SK-N-SH (cell line): Measurements from ENCODE around the gene MAML3.

Experiments
- CTCF ChIP-seq: fragments of 200-600 bp; sonication (generic); IDR thresholded peaks from 2 replicates; pipeline ENCODE4 v1.6.1; 2017; ENCODE audit warnings: antibody characterized with exemption, mild to moderate bottlenecking, moderate library complexity
- EP300 ChIP-seq, 2 experiments: IDR thresholded peaks; 2 replicates each; pipeline versions ENCODE4 v1.4.0 to v1.6.1; 2012; ENCODE audit warnings: borderline replicate concordance in 1 of 2, low read depth in 1 of 2, low read length in 1 of 2
- MXI1 ChIP-seq: IDR thresholded peaks from 2 replicates; pipeline ENCODE4 v1.6.1; 2012; ENCODE audit warnings: mild to moderate bottlenecking, low read depth, low read length, improper control_type of control experiment
- NFIC ChIP-seq: IDR thresholded peaks from 2 replicates; pipeline ENCODE4 v1.4.0; 2012; ENCODE audit warnings: borderline replicate concordance
- NRF1 ChIP-seq: IDR thresholded peaks from 2 replicates; pipeline ENCODE4 v1.6.1; 2012; ENCODE audit warnings: low read depth, mild to moderate bottlenecking, low read length
- REST ChIP-seq: IDR thresholded peaks from 2 replicates; pipeline ENCODE4 v1.6.1; 2012; ENCODE audit warnings: mild to moderate bottlenecking, low read depth, low read length, moderate library complexity
- TAF1 ChIP-seq: IDR thresholded peaks from 2 replicates; pipeline ENCODE4 v1.6.1; 2012; ENCODE audit warnings: low read depth, mild to moderate bottlenecking, low read length, moderate library complexity, borderline replicate concordance
- USF1 ChIP-seq: IDR thresholded peaks from 2 replicates; pipeline ENCODE4 v1.4.0; 2012; ENCODE audit warnings: low read depth, borderline replicate concordance
- YY1 ChIP-seq: IDR thresholded peaks from 2 replicates; pipeline ENCODE4 v1.4.0; 2012; ENCODE audit warnings: low read depth, mild to moderate bottlenecking

GRCh38 chr4:139915037-139915436, 238.9 kb downstream of the MAML3 start:
- TF ChIP-seq CTCF: no peak
- TF ChIP-seq USF1: no peak
- no peak for TF ChIP-seq MXI1
- no peak for TF ChIP-seq NFIC
- no peak for TF ChIP-seq NRF1
- no peak for TF ChIP-seq TAF1
- no peak for TF ChIP-seq YY1
- TF ChIP-seq REST: no peak
- TF ChIP-seq EP300 (IDR thresholded peaks at IDR 0.05; ENCODE audit: borderline replicate concordance in 1 of 2, low read depth in 1 of 2, low read length in 1 of 2): no peak
